Measurements from ENCODE around the gene RHBDF2. TPM values are rescaled to one million over a fixed set of nuclear protein-coding genes. Genes with fewer than 3 reads are reported as not detected.

RHBDF2 gene
- total and polyA plus RNA-seq, 4 donors, result 20.1 to 116 (median 39.6) TPM

DNA sequence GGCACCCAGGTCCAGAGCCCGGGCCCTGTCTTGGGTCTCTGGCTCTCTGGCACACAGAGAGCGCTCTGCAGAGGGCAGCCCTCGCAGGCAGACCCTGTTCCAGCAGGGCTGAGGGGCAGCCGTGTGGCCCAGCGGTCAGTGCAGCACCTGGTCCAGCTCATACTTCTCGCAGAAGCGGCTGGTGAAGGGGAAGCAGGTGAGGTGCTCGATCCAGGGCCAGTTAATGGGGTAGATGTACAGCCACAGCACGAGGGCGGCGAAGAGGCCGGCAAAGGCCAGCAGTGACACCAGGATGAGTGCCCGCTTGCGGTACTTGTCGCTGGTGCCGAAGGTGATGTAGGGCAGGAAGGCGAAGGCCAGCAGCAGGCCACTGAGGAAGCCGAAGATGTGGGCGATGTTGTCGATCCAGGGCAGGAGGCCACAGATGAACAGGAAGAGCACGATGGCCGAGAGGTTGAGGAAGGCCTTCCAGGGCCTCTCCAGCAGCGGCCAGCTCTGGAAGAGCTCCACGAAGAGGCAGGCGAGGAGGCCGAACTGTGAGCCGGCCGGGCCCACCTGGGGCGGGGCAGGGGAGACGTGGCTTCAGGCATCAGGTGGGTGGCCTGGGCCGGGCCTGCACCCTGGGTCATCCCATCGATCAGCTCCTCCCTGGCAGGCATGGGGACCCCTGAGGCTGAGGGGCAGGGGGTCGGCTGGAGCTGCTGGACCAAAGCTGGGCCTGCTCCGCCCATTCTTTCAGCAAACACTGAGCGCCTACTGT, 29.5 kb downstream of the RHBDF2 start:
- WGBS, 2 donors, result 93 to 95% methylated on average over 31 to 35 of the region's 35 CpGs
- no peak for ATAC-seq (ENCODE audit: insufficient read depth, low FRiP score)
- Histone ChIP-seq H3K4me3 (no peak overlapping the region), H3K4me1 (ENCODE audit: control insufficient read depth in 5 of 5, insufficient read depth in 5 of 5, low read length in 5 of 5) (no peaks in the 10 kb centered on the region), H3K27me3 (ENCODE audit: control insufficient read depth in 3 of 3, insufficient read depth in 3 of 3, low read length in 2 of 3) (no peaks in the 10 kb centered on the region), H3K9ac (ENCODE audit: insufficient read depth in 1 of 2, low read length in 2 of 2) (no peak overlapping the region), H3K27ac (ENCODE audit: low read depth in 1 of 2, low read length in 1 of 2) (no peak overlapping the region), H3K36me3 (ENCODE audit: control insufficient read depth in 4 of 4, insufficient read depth in 4 of 4, low read length in 4 of 4) (peaks cover 0 to 43% (median 0%) of the 10 kb centered on the region in 4 donors), H3K9me3 (ENCODE audit: control insufficient read depth in 4 of 4, insufficient read depth in 3 of 4, low read length in 3 of 4) (no peaks in the 10 kb centered on the region)
- TF ChIP-seq, protein P1, sequence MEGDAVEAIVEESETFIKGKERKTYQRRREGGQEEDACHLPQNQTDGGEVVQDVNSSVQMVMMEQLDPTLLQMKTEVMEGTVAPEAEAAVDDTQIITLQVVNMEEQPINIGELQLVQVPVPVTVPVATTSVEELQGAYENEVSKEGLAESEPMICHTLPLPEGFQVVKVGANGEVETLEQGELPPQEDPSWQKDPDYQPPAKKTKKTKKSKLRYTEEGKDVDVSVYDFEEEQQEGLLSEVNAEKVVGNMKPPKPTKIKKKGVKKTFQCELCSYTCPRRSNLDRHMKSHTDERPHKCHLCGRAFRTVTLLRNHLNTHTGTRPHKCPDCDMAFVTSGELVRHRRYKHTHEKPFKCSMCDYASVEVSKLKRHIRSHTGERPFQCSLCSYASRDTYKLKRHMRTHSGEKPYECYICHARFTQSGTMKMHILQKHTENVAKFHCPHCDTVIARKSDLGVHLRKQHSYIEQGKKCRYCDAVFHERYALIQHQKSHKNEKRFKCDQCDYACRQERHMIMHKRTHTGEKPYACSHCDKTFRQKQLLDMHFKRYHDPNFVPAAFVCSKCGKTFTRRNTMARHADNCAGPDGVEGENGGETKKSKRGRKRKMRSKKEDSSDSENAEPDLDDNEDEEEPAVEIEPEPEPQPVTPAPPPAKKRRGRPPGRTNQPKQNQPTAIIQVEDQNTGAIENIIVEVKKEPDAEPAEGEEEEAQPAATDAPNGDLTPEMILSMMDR (IDR thresholded peaks at IDR 0.05; ENCODE audit: control extremely low read depth, extremely low read depth), result no peak
- no peak for DNase-seq

DNA sequence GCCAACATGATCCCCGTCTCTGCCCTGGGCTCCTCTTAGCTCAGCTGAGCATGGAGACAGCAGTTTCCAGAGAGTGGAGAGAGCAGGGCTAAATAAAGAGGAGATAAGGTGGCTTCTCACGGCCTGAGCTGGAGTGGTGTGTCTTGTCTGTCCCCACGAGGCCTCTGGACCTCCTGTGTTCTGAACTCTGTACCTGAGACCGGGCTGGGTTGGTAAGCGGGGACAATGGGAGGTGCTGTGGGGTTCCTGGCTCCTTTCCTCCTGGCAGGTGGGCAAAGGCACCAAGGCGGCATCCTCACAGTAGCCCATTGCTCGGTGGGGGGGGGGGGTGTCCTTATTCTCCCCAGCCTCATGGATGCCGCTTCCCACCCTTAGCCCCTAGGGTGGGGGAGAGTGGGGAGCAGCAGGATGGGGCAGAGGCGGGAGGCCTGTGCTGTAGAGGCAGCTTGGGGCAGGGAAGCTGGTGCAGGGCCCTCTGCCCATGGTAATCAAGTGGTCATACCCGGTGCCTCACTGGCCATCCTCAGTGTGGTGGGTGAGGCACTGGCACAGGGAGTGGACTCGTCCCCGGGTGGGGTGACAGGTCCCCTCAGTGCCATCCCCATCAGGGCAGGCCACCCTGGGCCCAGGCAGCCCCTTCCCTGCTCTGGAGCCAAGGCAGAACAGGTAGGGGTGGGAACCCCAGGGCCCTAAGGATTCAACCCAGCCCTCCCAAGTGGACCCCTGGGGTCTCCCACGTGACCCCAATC, 31.1 kb downstream of the RHBDF2 start:
- TF ChIP-seq, protein P1 (IDR thresholded peaks at IDR 0.05; ENCODE audit: control extremely low read depth, extremely low read depth), result no peak
- Histone ChIP-seq H3K9me3 (ENCODE audit: control insufficient read depth in 4 of 4, insufficient read depth in 3 of 4, low read length in 3 of 4) (no peaks in the 10 kb centered on the region), H3K9ac (ENCODE audit: insufficient read depth in 1 of 2, low read length in 2 of 2) (no peak overlapping the region), H3K4me3 (no peak overlapping the region), H3K27me3 (ENCODE audit: control insufficient read depth in 3 of 3, insufficient read depth in 3 of 3, low read length in 2 of 3) (no peaks in the 10 kb centered on the region), H3K4me1 (ENCODE audit: control insufficient read depth in 5 of 5, insufficient read depth in 5 of 5, low read length in 5 of 5) (peaks cover 0 to 3% (median 0%) of the 10 kb centered on the region in 5 donors), H3K36me3 (ENCODE audit: control insufficient read depth in 4 of 4, insufficient read depth in 4 of 4, low read length in 4 of 4) (peaks cover 0 to 43% (median 0%) of the 10 kb centered on the region in 4 donors), H3K27ac (ENCODE audit: low read depth in 1 of 2, low read length in 1 of 2) (no peak overlapping the region)
- no peak for DNase-seq
- whole genome bisulfite sequencing, 2 donors, result 89 to 92% methylated on average over 13 of the region's 13 CpGs
- no peak for ATAC-seq (ENCODE audit: insufficient read depth, low FRiP score)

DNA sequence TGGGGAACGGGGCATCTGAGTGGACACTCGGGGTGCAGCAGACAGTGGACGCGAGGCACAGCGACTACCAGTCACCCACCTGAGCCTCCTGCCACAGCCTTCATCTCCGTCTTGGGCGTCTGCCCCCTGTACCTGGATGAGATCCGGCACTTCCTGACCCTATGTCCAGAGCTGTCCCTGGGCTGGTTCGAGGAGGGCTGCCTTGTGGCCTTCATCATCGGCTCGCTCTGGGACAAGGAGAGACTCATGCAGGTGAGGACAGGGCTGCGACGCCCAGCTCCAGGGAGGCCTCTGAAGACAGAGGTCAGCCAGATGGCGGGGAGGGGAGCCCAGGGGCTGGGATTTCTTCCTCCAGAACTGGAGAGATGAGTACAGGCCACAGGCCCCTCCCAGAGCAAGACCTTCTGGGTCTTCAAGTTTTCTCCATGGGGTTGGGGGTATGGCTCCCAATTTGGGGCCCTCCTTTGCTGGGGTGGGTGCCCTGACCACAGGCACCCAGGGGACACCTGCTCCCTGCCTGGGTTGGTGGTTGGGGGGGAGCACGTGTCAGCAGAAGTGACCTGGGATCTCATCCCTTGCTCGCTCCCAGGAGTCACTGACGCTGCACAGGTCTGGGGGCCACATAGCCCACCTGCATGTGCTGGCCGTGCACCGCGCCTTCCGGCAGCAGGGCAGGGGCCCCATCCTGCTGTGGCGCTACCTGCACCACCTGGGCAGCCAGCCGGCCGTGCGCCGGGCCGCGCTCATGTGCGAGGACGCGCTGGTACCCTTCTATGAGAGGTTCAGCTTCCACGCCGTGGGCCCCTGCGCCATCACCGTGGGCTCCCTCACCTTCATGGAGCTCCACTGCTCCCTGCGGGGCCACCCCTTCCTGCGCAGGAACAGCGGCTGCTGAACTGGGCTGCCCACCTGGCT, 31.9 kb downstream of the RHBDF2 start:
- ATAC-seq (ENCODE audit: insufficient read depth, low FRiP score), result no peak
- no peak overlapping the region for H3K27ac ChIP-seq (ENCODE audit: low read depth in 1 of 2, low read length in 1 of 2)
- TF ChIP-seq, protein P1 (IDR thresholded peaks at IDR 0.05; ENCODE audit: control extremely low read depth, extremely low read depth), result no peak
- no peaks in the 10 kb centered on the region for H3K9me3 ChIP-seq (ENCODE audit: control insufficient read depth in 4 of 4, insufficient read depth in 3 of 4, low read length in 3 of 4)
- DNase-seq, result no peak
- WGBS, 2 donors, result 93 to 96% methylated on average over 38 of the region's 38 CpGs
- no peaks in the 10 kb centered on the region for H3K27me3 ChIP-seq (ENCODE audit: control insufficient read depth in 3 of 3, insufficient read depth in 3 of 3, low read length in 2 of 3)
- H3K36me3 ChIP-seq (ENCODE audit: control insufficient read depth in 4 of 4, insufficient read depth in 4 of 4, low read length in 4 of 4), result peaks cover 0 to 37% (median 0%) of the 10 kb centered on the region in 4 donors
- H3K4me3 ChIP-seq, result no peak overlapping the region
- no peak overlapping the region for H3K9ac ChIP-seq (ENCODE audit: insufficient read depth in 1 of 2, low read length in 2 of 2)
- peaks cover 0 to 3% (median 0%) of the 10 kb centered on the region in 5 donors for H3K4me1 ChIP-seq (ENCODE audit: control insufficient read depth in 5 of 5, insufficient read depth in 5 of 5, low read length in 5 of 5)

Data from lung (tissue), 12 donors.